GM12878 (cell line): ENCODE results near the gene RP2. TPM values are rescaled to one million over a fixed set of nuclear protein-coding genes. Genes with fewer than 3 reads are reported as not detected.

ENCODE experiments used
- BACH1 ChIP-seq: fragments of 450-650 bp; IDR thresholded peaks from 2 replicates; pipeline ENCODE4 v1.6.1; 2017; ENCODE audit warnings: mild to moderate bottlenecking, borderline replicate concordance
- BCL11A ChIP-seq: IDR thresholded peaks from 2 replicates; pipeline ENCODE4 v1.6.1; 2011; ENCODE audit warnings: low read depth, low read length
- BHLHE40 ChIP-seq, 2 experiments: fragments of 450-650 bp in 1 of 2; IDR thresholded peaks; 2 replicates each; pipeline ENCODE4 v1.6.1; 2011 to 2017; ENCODE audit warnings: low read depth in 2 of 2, borderline replicate concordance in 1 of 2, improper control_type of control experiment in 1 of 2, low read length in 1 of 2, mild to moderate bottlenecking in 1 of 2
- CBFB ChIP-seq: IDR thresholded peaks from 2 replicates; pipeline ENCODE4 v1.6.1; 2016; ENCODE audit warnings: antibody characterized with exemption, low read depth
- CTCF ChIP-seq, 3 experiments: IDR thresholded peaks in 2 of 3; conservative IDR thresholded peaks in 1 of 3; 2 replicates each; pipeline ENCODE4 v1.5.1; 2011; ENCODE audit warnings: low read depth in 3 of 3, low read length in 3 of 3, mild to moderate bottlenecking in 3 of 3, control low read depth in 2 of 3, moderate library complexity in 2 of 3, inconsistent platforms in 1 of 3, mixed read lengths in 1 of 3; ENCODE audit not compliant: control insufficient read depth in 2 of 3, insufficient read depth in 1 of 3; ENCODE audit errors: extremely low read depth in 1 of 3
- ELK1 ChIP-seq: IDR thresholded peaks from 2 replicates; pipeline ENCODE4 v1.6.1; 2012; ENCODE audit warnings: low read depth, low read length, improper control_type of control experiment
- ETV6 ChIP-seq, 2 experiments: fragments of 450-650 bp in 1 of 2; IDR thresholded peaks in 1 of 2; conservative IDR thresholded peaks in 1 of 2; 2 replicates each; pipeline ENCODE4 v1.6.1; 2014; ENCODE audit warnings: antibody characterized with exemption in 1 of 2, borderline replicate concordance in 1 of 2, low read depth in 1 of 2, mild to moderate bottlenecking in 1 of 2, moderate library complexity in 1 of 2
- EZH2 ChIP-seq: IDR thresholded peaks from 2 replicates; pipeline ENCODE4 v1.6.1; 2012; ENCODE audit warnings: low read depth, mild to moderate bottlenecking, control low read depth, inconsistent platforms, low read length, borderline replicate concordance; ENCODE audit not compliant: control insufficient read depth
- FOS ChIP-seq: IDR thresholded peaks from 3 replicates; pipeline ENCODE4 v1.6.1; 2011; ENCODE audit warnings: borderline replicate concordance; ENCODE audit not compliant: insufficient read length; ENCODE audit errors: extremely low read depth
- FOXM1 ChIP-seq: IDR thresholded peaks from 2 replicates; pipeline ENCODE4 v1.6.1; 2012; ENCODE audit warnings: low read depth, mild to moderate bottlenecking, inconsistent platforms, low read length, moderate library complexity
- HCFC1 ChIP-seq: fragments of 150-350 bp; IDR thresholded peaks from 2 replicates; pipeline ENCODE4 v1.6.1; 2014; ENCODE audit warnings: low read length
- HDAC2 ChIP-seq: fragments of 200-600 bp; sonication (generic); IDR thresholded peaks from 2 replicates; pipeline ENCODE4 v1.6.1; 2017
- HDAC6 ChIP-seq: fragments of 200-600 bp; sonication (generic); IDR thresholded peaks from one replicate; pipeline ENCODE4 v1.8.0; 2017; ENCODE audit warnings: antibody characterized with exemption; ENCODE audit not compliant: unreplicated experiment
- NFYB ChIP-seq: IDR thresholded peaks from 2 replicates; pipeline ENCODE4 v1.6.1; 2011; ENCODE audit warnings: low read depth, mild to moderate bottlenecking, low read length, improper control_type of control experiment, moderate library complexity; ENCODE audit not compliant: insufficient read depth
- PBX3 ChIP-seq: IDR thresholded peaks from 2 replicates; pipeline ENCODE4 v1.6.1; 2011; ENCODE audit warnings: mild to moderate bottlenecking, low read depth, low read length, moderate library complexity; ENCODE audit not compliant: insufficient replicate concordance
- RELB ChIP-seq: fragments of 450-650 bp; IDR thresholded peaks from 2 replicates; pipeline ENCODE4 v1.6.1; 2017; ENCODE audit warnings: low read depth, mild to moderate bottlenecking, moderate library complexity
- RFX5 ChIP-seq: IDR thresholded peaks from 2 replicates; pipeline ENCODE4 v1.6.1; 2011; ENCODE audit warnings: low read depth, low read length, improper control_type of control experiment
- ZBED1 ChIP-seq: IDR thresholded peaks from 2 replicates; pipeline ENCODE4 v1.6.1; 2016; ENCODE audit warnings: borderline replicate concordance
- ZBTB33 ChIP-seq: fragments of 450-650 bp; IDR thresholded peaks from 2 replicates; pipeline ENCODE4 v1.6.1; 2017; ENCODE audit warnings: mild to moderate bottlenecking
- ZNF217 ChIP-seq: fragments of 450-650 bp; IDR thresholded peaks from 2 replicates; pipeline ENCODE4 v1.6.1; 2017; ENCODE audit warnings: antibody characterized with exemption, mild to moderate bottlenecking
- ZNF384 ChIP-seq: IDR thresholded peaks from 2 replicates; pipeline ENCODE4 v1.6.1; 2012; ENCODE audit warnings: low read depth, mild to moderate bottlenecking, low read length, improper control_type of control experiment, borderline replicate concordance
- polyA plus RNA-seq, 11 experiments: library from polyadenylated mRNA; depleted of rRNA in 4 of 11; unstranded in 6 of 11; stranded (reverse) in 5 of 11; fragments of >200 nt; fragmentation: Nextera tagmentation in 4 of 11; fragmentation: Illumina TruSeq in 1 of 11; extraction: Ambion mirVana in 4 of 11; extraction: Trizol in 1 of 11; gene quantifications; 1 replicate in 1 of 11; 2 replicates in 10 of 11; pipeline versions ENCODE4 v1.2.1 to v1.2.3, GENCODE V29; 2011 to 2016; ENCODE audit warnings: inconsistent platforms in 2 of 11, missing spikeins in 2 of 11, low read depth in 1 of 11
- total RNA-seq, 4 experiments: library from RNA; depleted of rRNA in 3 of 4; stranded (reverse); fragments of >200 nt in 3 of 4; fragmentation: Illumina TruSeq in 1 of 4; extraction: Trizol in 1 of 4; gene quantifications; 2 replicates each; pipeline versions ENCODE4 v1.2.1 to v1.2.3, GENCODE V29; 2013 to 2021

RP2 gene
- total and polyA plus RNA-seq, 10 of the 15 experiments (the other 5 are each of a cell fraction or from before 2014, with no cell fraction given): 3.5 to 11.0 (median 5.7) TPM

GRCh38 chrX:46903458-46904242 lies 66.8 kb downstream of the RP2 start (continued):
- TF ChIP-seq BHLHE40 (IDR thresholded peaks at IDR 0.05; ENCODE audit: borderline replicate concordance in 1 of 2, low read depth in 2 of 2, low read length in 1 of 2) (peak in 1 of 2 experiments; percentile 55; a peak in 2 of 4 replicates), BACH1 (no peak), ZNF384 (no peak), NFYB (no peak), ZBED1 (no peak), RFX5 (no peak), PBX3 (no peak), CBFB (no peak), BCL11A (no peak), FOXM1 (no peak), ZNF217 (no peak), CTCF (IDR thresholded peaks at IDR 0.05 in 2 of 3, conservative IDR thresholded peaks at IDR 0.05 in 1 of 3; ENCODE audit: control insufficient read depth in 2 of 3, extremely low read depth in 1 of 3, insufficient read depth in 1 of 3, low read depth in 3 of 3, low read length in 3 of 3) (peak; percentile 60 to 67 (median 66)), ZBTB33 (no peak), HDAC2 (no peak), RELB (peak; percentile 93), HCFC1 (no peak), HDAC6 (no peak), EZH2 (no peak), ETV6 (conservative IDR thresholded peaks at IDR 0.05 in 1 of 2, IDR thresholded peaks at IDR 0.05 in 1 of 2; ENCODE audit: borderline replicate concordance in 1 of 2, low read depth in 1 of 2) (no peak), ELK1 (no peak), FOS (no peak)
